NCI-H2196 treated with DMSO at 0.1 percent for 48 hours (cell line): ENCODE measurements around the gene TENT4B.
"Not testable (repeated sequence)": the region's sequence is repeated elsewhere in the genome, so short reads cannot be mapped to it uniquely, and the experiment has no call there.

Experiments used
- DNase-seq: peaks from one replicate; lab custom pipeline; 2025; ENCODE audit not compliant: unreplicated experiment; lab: John Stamatoyannopoulos, UW

Gene TENT4B

GRCh38 chr16:50227665-50228064, 74.6 kb downstream of the TENT4B start:
- no peak for DNase-seq

GRCh38 chr16:50228364-50228868, 75.3 kb downstream of the TENT4B start:
- no peak for DNase-seq

GRCh38 chr16:50229149-50229726, 76.1 kb downstream of the TENT4B start:
- no peak for DNase-seq

GRCh38 chr16:50234771-50235556, 81.9 kb downstream of the TENT4B start:
- DNase-seq: no peak

GRCh38 chr16:50235581-50235980, 82.5 kb downstream of the TENT4B start:
- no peak for DNase-seq

- no peak for DNase-seq
Measured at GRCh38 chr16:50238314-50238713, 85.2 kb downstream of the TENT4B start.

GRCh38 chr16:50238868-50239301, 85.8 kb downstream of the TENT4B start:
- DNase-seq: no peak

GRCh38 chr16:50243024-50243423, 89.9 kb downstream of the TENT4B start:
- not testable (repeated sequence) for DNase-seq

- DNase-seq: no peak
Measured at GRCh38 chr16:50244140-50244503, 91.0 kb downstream of the TENT4B start.

- no peak for DNase-seq
Measured at GRCh38 chr16:50244504-50245416, 91.7 kb downstream of the TENT4B start.

- DNase-seq: no peak
Measured at GRCh38 chr16:50245417-50246298, 92.6 kb downstream of the TENT4B start.

GRCh38 chr16:50246299-50247122, 93.4 kb downstream of the TENT4B start:
- no peak for DNase-seq

GRCh38 chr16:50247123-50247905, 94.2 kb downstream of the TENT4B start:
- no peak for DNase-seq

GRCh38 chr16:50247906-50248608, 95.0 kb downstream of the TENT4B start:
- DNase-seq: no peak

GRCh38 chr16:50248845-50249244, 95.7 kb downstream of the TENT4B start:
- DNase-seq: no peak

- DNase-seq: no peak
Measured at GRCh38 chr16:50251375-50252081, 98.4 kb downstream of the TENT4B start.

- DNase-seq: no peak
Measured at GRCh38 chr16:50252082-50252611, 99.0 kb downstream of the TENT4B start.
